Muscle of leg (tissue), 11 donors: ENCODE data around the gene TSNAX. TPM values are rescaled to one million over a fixed set of nuclear protein-coding genes. Genes with fewer than 3 reads are reported as not detected.
A peak's percentile ranks its signal among the peaks of the same experiment; 100 is the strongest.

Source experiments
- DNase-seq: peaks from one replicate; pipeline ENCODE4 v3.0.0; 2013
- H3K27ac ChIP-seq: one replicate; pipeline ENCODE4 v1.5.1; 2013; ENCODE audit warnings: mild to moderate bottlenecking, low read length, control low read depth
- H3K27me3 ChIP-seq: one replicate; pipeline ENCODE4 v1.6.1; 2013; ENCODE audit warnings: low read length; ENCODE audit not compliant: control insufficient read depth, insufficient read depth
- H3K36me3 ChIP-seq: one replicate; pipeline ENCODE4 v1.6.1; 2013; ENCODE audit warnings: low read length; ENCODE audit not compliant: control insufficient read depth, insufficient read depth
- H3K4me1 ChIP-seq: one replicate; pipeline ENCODE4 v1.6.1; 2013; ENCODE audit warnings: low read length; ENCODE audit not compliant: control insufficient read depth, insufficient read depth
- H3K4me3 ChIP-seq: one replicate; pipeline ENCODE4 v1.5.1; 2013; ENCODE audit warnings: low read length, control low read depth
- H3K9me3 ChIP-seq: replicated peaks from 2 replicates; pipeline ENCODE4 v1.6.1; 2013; ENCODE audit warnings: low read depth, low read length; ENCODE audit not compliant: control insufficient read depth
- WGBS: methylation state at CpG from one replicate; pipeline ENCODE4 v1.1.5; 2013; ENCODE audit warnings: missing lambda C conversion rate; ENCODE audit not compliant: insufficient coverage; 5-methylcytosine and 5-hydroxymethylcytosine counted together
- polyA plus RNA-seq, 8 donors: library from polyadenylated mRNA; unstranded; fragments of 120-200 nt; gene quantifications; one replicate each; pipeline versions ENCODE4 v1.2.1 to v1.2.3, GENCODE V29; 2013; ENCODE audit warnings: inconsistent platforms in 1 of 8, low replicate concordance in 1 of 8; ENCODE audit not compliant: insufficient read length in 8 of 8, insufficient read depth in 1 of 8
- total RNA-seq: library from RNA; stranded (reverse); fragments of 120-200 nt; gene quantifications from one replicate; pipeline ENCODE4 v1.2.4, GENCODE V29; 2013

Gene TSNAX
- total and polyA plus RNA-seq, 9 donors, result 23.0 to 34.7 (median 30.8) TPM

DNA sequence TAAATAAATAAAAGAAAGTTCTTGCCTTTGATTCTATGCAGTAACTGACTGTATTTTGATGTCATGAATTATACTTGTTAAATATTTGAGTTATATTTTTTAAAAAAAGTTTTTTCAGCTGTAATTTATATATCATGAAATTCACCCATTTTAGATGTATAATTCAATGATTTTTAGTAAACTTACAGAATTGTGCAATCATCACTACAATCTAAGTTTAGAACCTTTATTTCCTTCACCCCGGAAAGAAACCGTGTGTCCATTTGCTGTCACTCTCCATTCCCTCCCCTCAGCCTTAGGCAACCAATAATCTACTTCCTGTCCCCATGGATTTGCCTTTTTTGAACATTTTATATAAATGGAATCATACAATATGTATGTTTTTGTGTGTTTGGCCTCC, 65.7 kb downstream of the TSNAX start:
- Histone ChIP-seq H3K4me1 (peaks cover 9% of the 10 kb centered on the region), H3K9me3 (peaks cover 2% of the 10 kb centered on the region), H3K27ac (no peak overlapping the region), H3K4me3 (no peak overlapping the region), H3K27me3 (no peaks in the 10 kb centered on the region), H3K36me3 (no peaks in the 10 kb centered on the region)
- WGBS, result 80% methylated on average over 2 of the region's 2 CpGs
- DNase-seq, result no peak

DNA sequence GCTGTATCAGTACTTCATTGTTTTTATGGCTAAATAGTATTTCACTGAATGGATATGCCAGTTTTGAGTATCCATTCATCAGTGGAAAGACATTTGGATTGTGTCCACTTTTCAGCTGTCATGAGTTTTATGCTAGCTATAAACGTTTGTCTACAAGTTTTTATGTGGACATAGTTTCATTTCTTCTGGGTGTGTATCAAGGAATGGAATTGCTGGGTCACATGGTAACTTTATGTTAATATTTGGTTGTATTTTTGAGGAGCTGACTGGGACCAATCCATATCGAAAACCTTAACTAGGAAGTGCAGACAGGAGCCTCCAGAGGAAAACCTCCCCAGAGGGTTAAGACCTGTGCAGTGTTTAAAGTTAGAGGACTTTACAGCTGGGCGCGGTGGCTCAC, 66.3 kb downstream of the TSNAX start:
- H3K9me3 ChIP-seq, result peaks cover 2% of the 10 kb centered on the region
- H3K36me3 ChIP-seq, result no peaks in the 10 kb centered on the region
- H3K4me3 ChIP-seq, result no peak overlapping the region
- no peaks in the 10 kb centered on the region for H3K27me3 ChIP-seq
- 80% methylated on average over 1 of the region's 4 CpGs for WGBS
- no peak for DNase-seq
- peaks cover 9% of the 10 kb centered on the region for H3K4me1 ChIP-seq
- H3K27ac ChIP-seq, result no peak overlapping the region

DNA sequence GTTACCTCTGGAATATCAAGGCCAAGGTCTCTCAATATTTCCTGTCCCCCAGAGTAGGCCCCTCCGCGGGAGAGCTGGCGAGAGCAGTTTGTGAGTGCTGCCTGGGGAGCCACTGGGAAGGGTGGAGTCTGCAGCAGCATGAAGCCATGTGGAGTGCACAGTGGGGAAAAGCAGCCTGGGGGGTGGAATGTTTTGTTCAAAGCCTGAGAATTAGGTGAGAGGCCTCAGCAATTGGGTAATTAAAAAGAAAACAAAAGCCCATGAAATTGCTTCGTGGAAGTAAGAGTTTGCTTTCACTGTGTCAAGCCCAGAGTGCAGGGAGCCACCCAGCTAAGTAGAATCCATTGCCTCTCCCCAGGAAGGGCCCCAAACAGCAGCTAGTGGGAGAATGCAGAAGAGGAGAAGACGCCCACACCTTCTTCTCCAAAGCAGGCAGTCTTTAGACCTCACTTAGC, 67.9 kb downstream of the TSNAX start:
- DNase-seq, result no peak
- Histone ChIP-seq H3K9me3 (peaks cover 2% of the 10 kb centered on the region), H3K36me3 (no peaks in the 10 kb centered on the region), H3K27ac (peak overlapping the region; percentile 13), H3K27me3 (no peaks in the 10 kb centered on the region), H3K4me3 (no peak overlapping the region), H3K4me1 (peaks cover 9% of the 10 kb centered on the region)
- 38% methylated on average over 1 of the region's 5 CpGs for WGBS

DNA sequence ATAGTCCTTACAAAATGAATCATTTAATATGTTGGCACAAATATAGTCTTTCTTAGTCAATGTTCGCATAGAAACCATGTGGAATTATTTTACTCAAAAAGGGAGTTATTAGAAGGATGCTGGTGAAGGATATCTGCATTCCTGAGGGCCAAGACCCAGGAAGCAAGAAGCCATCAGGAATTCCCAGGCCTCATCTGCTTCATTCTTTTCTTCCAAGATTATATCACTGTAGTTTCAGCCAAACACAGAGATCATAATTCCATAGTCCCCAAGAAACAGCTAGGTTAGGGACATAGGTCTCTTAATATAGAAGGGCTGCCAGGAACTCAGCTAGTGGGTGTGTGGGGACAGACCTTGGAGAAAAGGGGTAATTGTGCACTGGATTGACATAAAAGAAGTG, 69.5 kb downstream of the TSNAX start:
- Histone ChIP-seq H3K36me3 (no peaks in the 10 kb centered on the region), H3K9me3 (peaks cover 2% of the 10 kb centered on the region), H3K27ac (no peak overlapping the region), H3K4me3 (no peak overlapping the region), H3K4me1 (peaks cover 14% of the 10 kb centered on the region), H3K27me3 (no peaks in the 10 kb centered on the region)
- DNase-seq, result peak; percentile 53
- WGBS, result no CpG with 5 or more reads among the region's 1 CpG

DNA sequence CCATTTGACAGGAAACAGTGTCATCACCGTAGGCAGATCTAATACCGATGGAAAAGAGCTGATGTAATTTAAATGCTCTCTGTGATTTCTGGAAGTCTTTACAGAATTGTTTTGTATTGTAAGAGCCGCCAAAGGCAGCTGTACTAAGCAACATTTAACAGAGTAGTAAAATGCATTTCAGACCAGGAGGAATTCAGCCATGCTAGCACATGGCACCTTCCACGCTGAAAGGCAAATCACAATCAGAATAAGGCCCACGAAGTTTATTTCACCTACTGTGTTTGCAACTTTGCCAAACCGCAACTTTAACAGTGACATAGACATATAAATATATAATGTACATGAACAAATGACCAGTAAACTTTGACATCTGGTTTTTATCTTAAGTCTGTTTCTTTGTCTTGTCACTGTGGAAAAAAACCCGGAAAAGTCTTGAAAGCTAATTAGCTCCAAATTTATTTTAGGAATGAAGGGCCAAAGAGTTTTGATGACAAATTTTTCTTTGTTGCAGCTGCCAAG, 72.0 kb downstream of the TSNAX start:
- Histone ChIP-seq H3K4me3 (no peak overlapping the region), H3K4me1 (peaks cover 14% of the 10 kb centered on the region), H3K9me3 (no peaks in the 10 kb centered on the region), H3K36me3 (no peaks in the 10 kb centered on the region), H3K27me3 (no peaks in the 10 kb centered on the region), H3K27ac (peak overlapping the region; percentile 94)
- WGBS, result 0% methylated on average over 1 of the region's 7 CpGs
- DNase-seq, result peak; percentile 95

DNA sequence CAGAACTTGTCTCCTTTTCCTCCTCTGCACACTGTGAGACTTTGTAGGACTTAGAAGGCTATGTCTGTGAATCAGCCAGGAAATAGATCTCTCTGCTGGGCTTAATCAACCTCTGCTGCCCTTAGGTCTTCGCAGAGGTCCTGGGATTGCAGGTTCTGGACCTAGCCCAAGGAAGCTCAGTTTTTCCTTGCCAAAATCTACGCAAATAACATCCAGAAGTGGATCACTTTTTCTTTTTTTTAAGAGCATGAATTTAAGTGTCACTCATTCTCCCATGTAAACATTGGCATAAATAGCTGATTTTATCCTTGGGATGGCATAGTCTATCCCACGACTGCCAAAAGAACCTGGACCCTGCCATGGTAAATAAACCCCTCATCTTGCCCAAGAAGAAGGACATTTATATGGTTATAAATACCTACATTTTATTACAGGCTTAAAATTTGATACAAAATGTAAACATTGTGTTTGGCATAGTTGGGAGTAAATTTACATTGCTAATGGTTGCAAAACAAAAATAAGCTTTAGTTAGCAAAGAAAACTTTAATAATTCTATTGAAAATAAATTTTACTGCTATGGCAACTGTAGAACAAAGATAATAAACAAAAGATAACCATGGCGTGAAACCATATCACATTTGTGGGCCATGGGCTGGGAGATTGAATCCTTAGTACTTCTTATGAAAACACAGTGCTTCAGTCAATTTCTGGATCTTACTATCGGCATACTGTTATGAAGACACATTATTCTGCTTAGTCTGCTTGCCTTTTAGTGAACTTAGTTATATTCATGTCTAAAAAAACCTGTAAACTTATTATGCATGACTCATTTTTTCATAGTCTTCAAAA, 73.6 kb downstream of the TSNAX start:
- Histone ChIP-seq H3K4me1 (peaks cover 7% of the 10 kb centered on the region), H3K4me3 (no peak overlapping the region), H3K36me3 (no peaks in the 10 kb centered on the region), H3K27ac (peak overlapping the region; percentile 94), H3K9me3 (no peaks in the 10 kb centered on the region), H3K27me3 (no peaks in the 10 kb centered on the region)
- peak; percentile 77 for DNase-seq
- no CpG with 5 or more reads among the region's 5 CpGs for WGBS

DNA sequence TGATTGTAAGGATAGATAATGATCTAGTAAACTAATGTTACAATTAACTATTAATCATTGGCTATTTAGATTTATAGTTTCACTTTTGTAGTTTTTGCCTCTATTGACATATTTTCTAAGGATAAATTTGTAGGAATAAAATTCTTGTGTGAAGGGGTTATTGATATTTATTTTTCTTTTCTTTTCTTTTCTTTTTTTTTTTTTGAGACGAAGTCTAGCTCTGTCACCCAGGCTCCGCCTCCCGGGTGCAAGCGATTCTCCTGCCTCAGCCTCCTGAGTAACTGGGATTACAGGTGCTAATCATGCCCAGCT, 74.2 kb downstream of the TSNAX start:
- H3K4me3 ChIP-seq, result no peak overlapping the region
- DNase-seq, result no peak
- H3K9me3 ChIP-seq, result no peaks in the 10 kb centered on the region
- H3K4me1 ChIP-seq, result peaks cover 7% of the 10 kb centered on the region
- no peaks in the 10 kb centered on the region for H3K36me3 ChIP-seq
- peak overlapping the region; percentile 94 for H3K27ac ChIP-seq
- H3K27me3 ChIP-seq, result no peaks in the 10 kb centered on the region
- no CpG with 5 or more reads among the region's 4 CpGs for WGBS

DNA sequence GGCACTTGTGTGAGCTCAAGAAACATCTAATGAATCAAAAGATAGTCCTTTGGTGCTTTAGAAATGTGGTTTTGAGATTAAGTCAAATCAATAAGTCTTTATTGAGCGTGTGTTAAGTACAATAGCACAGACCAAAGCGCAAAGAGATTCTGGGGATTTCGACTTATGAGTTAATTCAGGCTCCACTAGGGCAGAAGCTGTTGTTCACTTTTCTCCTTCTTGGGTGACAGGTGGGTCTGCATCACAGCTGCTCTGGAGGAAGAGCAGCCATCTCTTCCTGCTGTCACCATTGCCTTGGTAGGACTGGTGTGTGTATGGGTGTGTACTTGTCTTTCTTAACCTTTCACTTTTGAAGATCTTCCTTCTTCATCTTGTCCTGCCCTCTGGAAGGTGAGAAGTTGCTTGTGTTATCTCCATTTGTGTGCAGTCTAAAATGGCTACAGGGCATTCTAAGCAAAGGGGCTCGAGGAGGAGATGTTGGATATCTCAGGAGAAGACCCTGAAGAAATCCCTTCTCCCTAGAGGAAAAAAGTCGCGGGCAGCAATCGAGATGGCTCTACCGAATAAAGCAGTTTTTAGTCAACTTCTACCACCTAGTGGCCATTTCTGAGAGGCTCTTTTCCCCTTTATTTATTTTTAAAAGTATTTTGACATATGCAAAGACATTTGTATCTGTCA, 75.3 kb downstream of the TSNAX start:
- Histone ChIP-seq H3K27me3 (no peaks in the 10 kb centered on the region), H3K27ac (no peak overlapping the region), H3K4me3 (peak overlapping the region; percentile 28), H3K36me3 (no peaks in the 10 kb centered on the region), H3K4me1 (peaks cover 5% of the 10 kb centered on the region), H3K9me3 (no peaks in the 10 kb centered on the region)
- peak; percentile 72 for DNase-seq
- 85% methylated on average over 3 of the region's 8 CpGs for WGBS

DNA sequence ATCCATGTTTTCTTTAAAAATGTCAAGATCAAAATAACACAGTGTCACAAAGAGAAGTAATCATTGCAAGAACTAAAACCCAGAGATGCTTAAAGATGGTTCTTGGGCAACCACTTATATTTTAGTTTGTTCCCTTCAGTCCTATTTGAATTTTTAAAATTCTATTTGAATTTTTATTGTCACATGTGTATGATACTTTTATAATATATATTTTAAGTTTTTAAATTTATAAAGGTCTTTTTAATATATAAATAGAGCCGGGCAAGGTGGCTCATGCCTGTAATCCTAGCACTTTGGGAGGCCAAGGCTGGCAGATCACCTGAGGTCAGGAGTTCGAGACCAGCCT, 75.8 kb downstream of the TSNAX start:
- Histone ChIP-seq H3K9me3 (no peaks in the 10 kb centered on the region), H3K4me3 (no peak overlapping the region), H3K27ac (no peak overlapping the region), H3K4me1 (peaks cover 5% of the 10 kb centered on the region), H3K27me3 (no peaks in the 10 kb centered on the region), H3K36me3 (no peaks in the 10 kb centered on the region)
- WGBS, result 100% methylated on average over 1 of the region's 2 CpGs
- no peak for DNase-seq
